Activated CD8-positive, alpha-beta memory T cell treated with anti-CD3 and anti-CD28 coated beads, Interleukin-2, amount 50 U/mL, for 1 hour (primary cell): ENCODE data around the gene TMPRSS7.
"Not testable (repeated sequence)": the region's sequence is repeated elsewhere in the genome, so short reads cannot be mapped to it uniquely, and the experiment has no call there.

Source experiments
- DNase-seq: peaks from one replicate; pipeline ENCODE4 v3.0.0-alpha.2; 2020; ENCODE audit errors: extremely low read depth

TMPRSS7 gene

DNA sequence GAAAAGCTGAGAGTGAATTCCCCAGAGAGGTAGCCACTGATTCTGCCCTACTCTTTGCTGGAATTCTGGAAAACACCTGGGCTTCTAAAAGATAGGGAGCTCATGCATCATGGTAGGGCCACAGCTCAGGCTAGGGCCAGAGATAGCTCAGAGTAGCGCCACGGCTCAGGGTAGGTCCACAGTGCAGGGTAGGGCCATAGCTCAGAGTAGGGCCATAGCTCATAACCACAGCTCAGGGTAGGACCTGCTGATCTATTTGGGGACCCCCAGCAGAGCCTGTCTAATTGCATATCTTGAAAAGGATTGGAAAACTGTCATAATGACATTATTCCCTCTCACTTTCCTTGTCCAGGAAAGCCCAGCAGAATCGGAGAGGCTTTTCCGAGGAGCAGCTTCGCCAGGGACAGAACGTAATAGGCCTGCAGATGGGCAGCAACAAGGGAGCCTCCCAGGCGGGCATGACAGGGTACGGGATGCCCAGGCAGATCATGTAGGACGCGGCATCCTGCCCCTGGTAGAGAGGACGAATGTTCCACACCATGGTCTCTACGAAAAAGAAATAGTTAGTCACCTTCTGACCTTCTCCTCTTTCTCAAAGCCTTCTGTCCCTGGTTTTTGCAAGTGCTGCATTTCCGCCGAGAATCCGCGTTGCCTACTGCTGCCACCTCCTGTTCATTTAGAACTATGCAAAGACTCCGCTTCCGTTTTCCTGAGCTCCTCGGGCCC, 21.3 kb upstream of the TMPRSS7 start:
- DNase-seq: peak; percentile 17

DNA sequence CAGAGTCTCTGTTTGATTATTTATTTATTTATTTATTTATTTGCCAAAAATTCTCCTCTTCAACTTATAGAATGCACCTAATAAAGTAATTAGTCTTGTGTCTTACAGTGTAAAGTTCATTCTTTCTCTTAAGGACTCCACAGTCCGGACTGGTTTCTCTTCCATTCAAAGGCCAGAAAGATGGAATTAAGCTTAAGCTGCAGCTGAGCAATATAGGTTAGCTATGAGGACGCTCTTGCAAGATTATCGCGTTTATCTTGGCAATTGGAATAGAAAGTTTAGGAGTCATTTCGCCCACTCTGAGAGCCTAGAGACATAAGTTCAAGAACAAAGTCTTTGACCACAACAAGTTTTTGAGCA, 20.8 kb upstream of the TMPRSS7 start:
- no peak for DNase-seq

DNA sequence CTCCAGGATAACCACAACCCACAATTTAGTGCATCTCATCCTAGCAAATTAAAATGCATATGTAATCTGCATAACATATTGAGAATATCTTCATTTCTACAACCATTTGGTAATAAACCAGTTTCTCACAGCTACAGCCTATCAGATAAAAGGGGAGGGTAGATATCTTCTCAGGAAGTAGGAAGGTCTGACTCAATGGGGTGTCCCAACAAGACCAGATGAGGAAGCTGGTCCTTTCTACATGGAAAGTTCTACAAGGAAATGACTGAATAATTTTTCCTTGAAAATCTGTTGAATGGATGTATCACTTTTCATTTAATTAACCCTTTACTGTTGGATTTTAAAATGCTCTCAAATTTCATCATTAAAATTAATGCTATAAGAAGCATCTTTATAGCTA, 17.4 kb upstream of the TMPRSS7 start:
- DNase-seq: no peak

DNA sequence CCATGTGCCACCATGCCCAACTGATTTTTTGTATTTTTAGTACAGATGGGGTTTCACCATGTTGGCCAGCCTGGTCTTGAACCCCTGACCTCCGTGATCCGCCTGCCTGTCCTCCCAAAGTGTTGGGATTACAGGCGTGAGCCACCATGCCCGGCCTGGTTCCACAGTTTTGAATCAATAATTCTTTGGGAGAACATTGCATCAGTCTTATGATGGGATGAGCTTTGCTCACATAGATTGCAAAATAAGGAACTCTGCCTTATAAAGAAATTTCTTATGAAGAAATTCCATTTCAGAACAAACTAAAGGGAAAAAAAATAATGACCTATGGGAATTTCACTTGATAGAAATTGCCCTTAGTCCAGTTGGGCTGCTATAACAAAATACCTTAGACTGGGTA, 15.8 kb upstream of the TMPRSS7 start:
- no peak for DNase-seq

DNA sequence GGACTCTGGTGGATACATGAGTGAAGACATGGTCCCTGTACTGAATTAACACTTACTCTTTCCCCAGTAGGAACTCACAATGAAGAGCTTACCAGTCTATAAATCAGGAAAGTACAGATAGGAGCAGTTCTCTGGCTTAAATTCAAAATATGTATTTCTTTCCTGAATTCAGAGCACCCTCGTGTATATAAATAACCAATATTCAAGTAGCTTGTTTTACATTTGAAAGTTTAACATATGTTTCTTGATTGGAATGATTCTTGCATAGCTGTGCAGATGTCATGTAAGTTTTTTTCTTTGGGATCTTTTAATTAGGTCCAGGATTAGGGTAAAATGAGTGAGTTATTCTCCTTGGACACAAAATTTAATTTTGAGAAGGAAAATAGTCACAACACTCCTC, 14.8 kb upstream of the TMPRSS7 start:
- no peak for DNase-seq

DNA sequence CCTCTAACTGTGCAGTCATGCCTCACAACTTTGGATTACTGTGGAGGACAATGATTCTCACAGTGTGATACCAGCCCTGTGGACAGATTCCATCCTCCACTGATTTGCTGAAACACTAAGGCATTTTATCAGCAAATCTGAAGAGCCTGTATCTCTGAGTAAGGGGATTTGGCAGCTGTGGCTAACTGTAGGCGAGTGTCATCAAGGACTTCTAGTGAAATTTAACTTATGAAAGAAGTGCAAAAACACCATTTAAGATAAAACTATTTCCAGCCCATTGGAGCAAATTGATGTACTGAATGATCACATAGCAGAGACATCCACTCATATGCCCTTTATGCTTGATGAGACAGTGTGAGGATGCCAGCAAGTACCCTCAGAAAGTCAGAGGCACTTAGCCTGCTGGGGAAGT, 13.9 kb upstream of the TMPRSS7 start:
- DNase-seq: no peak

DNA sequence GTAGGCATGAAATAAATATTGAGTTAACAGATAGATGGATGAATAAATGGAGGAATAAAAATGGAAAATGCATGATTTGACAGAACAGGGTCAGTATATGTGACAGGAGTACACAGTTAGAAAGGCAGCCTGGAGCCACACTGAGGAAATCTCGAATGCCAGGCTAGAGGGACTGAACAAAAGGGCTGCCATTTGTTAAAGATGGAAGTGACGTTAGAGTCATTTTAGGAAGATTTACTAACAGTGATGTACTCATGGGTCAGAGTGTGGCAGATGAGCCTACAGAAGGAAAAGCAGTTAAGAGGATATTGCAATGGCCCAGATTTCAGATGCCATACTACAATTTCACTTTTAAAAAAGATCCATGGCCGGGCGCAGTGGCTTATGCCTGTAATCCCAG, 7.4 kb upstream of the TMPRSS7 start:
- DNase-seq: no peak

DNA sequence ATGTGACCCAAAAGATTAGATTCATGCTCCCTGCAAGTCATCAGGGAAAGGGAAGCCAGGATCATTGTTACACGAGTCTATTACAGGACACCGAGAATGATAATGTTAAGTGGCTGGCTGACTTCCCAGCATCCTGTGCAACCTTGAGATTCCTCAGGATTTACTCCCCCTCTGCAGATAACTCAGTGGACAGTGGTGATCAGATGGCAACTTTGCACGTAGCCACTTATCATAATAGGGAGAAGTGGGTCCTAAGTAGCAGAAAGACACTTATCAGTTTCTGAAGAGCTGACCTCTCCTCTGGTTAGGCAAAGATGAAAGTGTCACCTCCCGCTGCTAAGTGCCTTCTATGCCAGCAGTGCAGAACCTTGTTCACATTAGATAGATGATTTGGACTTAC, 6.7 kb upstream of the TMPRSS7 start:
- no peak for DNase-seq

DNA sequence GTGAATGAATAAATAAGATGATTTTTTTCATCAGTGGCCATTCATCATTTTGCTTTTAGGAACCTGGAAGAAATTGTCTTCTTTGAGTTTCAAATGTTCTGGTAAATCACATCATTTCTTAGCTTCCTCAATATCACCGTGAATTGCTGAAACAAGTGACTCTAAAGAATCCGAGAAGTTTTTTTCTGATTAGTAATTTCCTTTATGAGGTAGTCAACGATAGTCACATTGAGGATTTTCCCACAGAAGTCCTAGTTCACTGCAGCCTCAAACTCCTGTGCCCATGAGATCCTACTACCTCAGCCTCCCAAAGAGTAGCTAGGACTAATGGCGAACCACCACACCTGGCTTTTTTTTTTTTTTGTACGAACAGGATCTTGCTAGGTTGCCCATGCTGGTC, 3.6 kb upstream of the TMPRSS7 start:
- DNase-seq: no peak

DNA sequence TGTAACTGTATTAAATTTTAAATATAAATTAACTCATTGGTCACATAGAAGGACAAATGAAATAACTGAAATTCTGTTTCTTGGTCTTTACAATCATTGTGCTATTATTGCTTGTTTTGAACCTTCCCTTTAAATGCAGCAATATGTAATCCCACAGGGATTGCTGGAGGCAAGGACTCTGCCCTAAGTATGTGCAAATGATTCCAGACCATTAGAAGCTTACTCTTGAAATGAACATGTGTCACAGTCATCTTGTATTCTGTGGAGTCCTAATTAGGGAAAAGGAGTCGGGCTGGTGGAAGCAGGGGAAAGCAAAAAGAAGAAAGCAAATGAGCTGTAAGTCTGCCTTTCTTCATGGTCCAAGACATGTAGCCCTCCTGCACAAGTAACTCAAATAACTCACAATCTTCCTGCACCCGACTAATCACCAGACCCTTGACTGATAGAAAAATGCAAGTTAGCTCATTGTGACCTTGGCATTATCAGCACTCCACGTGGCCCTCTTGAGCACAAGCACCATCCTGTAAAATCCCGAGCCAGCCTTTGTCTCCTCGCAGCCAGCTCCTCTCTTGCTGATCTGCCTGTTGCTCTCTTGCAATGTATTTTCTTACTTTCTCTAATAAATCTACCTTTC, 2.3 kb upstream of the TMPRSS7 start:
- no peak for DNase-seq

DNA sequence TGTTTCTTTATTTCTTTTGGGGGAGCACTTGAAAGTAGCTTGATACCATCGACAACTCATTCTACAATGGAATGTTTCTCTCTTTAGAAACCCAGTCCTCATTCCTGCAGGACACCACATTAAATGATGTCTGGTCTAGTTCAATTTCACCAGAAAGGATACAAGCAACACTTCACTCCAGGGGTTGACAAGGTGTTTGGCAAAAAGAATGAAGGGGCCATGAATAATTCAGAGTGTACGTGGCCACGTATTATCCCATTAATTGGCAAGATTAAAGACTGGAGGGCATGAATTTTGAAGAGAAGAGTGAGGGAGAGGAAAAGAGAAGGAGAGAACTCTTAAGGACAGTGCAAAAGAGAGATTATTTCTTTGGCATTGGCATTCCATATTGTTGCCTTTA, 705 bp downstream of the TMPRSS7 start:
- DNase-seq: no peak

DNA sequence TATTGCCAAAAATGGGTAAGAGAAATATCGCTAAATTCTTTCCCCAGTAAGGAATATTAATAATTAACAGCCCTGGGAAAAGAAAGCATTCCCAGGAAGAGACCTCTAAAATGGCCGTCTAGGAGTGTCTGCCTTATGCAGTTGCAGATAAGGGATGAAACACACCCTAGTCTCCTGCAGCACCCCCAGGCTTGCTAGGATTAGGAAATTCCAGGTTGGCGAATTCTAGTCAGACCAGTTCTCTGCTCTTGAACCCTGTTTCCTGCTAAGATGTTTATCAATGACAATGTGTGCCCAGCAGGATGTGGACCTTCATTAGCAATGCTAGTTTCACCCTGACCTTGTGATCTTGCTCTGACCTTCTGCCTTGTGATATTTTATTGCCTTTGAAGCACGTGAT, 2.7 kb downstream of the TMPRSS7 start:
- DNase-seq: not testable (repeated sequence)

DNA sequence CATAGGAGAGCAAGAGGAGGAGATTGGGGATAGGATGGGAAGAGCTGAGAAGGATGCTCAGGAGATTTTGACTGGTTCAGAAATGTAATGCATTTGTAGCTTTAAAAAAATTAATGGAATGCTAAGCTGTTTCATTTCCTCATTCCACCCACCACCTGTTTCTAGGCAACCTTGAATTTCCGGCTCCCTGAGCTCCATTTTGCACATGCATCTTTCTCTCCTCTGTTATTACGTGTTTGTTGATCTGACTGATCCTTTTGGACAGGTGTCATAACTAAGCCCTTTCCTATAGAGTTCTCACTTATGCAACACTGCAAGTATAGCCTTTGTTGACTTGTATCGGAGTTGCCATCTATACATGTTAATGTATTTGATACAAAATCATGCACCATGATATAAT, 4.3 kb downstream of the TMPRSS7 start:
- DNase-seq: no peak

DNA sequence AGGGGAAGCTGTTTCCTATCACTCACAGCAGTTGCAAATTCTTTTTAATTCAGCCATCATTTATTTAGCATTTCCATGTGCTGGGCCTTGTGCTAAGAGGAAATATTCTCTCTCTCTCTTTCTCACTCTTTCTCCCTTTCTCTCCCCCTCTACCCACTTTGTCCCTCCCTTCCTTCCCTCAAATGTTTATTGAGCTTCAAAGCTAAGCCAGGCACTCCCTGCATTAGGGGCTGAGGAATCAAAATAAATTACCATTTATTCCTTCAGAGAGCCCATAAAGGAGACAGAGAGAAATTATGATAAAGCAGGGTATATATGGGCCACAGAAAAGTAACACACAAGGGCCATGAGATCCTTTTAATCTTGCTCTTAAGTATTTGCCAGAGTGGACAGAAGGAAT, 6.8 kb downstream of the TMPRSS7 start:
- no peak for DNase-seq

DNA sequence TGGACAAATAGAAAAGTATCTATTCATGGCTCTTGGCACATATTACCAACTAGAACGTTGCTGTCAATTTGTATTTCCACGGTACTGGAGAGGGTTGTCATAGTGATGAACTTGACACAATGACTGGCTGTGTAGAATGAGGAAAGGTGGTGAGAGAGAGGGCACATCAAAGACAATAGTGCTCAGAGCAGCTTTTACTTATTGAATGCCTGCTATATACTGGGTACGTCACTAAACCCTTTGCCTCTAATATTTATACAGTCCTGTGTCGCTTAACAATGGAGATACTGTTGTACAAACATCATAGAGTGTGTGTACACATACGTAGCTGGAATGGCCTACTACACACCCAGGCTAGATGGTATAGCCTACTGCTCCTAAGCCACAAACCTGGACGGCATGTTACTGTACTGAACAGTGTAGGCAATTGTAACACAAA, 8.3 kb downstream of the TMPRSS7 start:
- no peak for DNase-seq

DNA sequence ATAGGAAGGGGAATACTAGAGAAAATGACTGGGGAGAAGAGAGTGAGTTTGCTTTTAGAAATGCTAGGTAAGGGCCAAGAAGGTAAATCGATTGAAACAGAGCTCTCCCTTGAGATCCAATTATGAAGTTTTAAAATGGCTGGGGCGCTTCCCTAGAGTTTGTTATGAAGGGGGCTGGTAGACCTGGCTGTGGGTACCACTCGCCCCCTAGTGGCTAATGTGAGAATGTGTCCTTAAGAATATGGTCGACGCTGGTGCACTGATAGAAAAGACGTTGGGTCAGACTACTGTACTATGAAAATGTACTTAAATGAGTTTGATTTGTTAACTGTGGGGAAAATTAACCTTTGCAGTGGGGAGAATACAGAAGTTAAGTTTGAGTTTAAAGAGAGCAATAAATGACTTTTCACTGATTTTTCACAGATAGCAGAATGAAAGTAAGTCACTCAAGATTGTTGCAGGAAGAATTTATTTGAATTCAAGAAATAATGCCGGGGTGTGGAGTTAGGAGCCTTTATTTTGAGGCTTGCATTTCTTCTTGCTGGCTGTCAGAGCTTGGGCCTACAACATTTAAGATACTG, 9.2 kb downstream of the TMPRSS7 start:
- peak; percentile 25 for DNase-seq

DNA sequence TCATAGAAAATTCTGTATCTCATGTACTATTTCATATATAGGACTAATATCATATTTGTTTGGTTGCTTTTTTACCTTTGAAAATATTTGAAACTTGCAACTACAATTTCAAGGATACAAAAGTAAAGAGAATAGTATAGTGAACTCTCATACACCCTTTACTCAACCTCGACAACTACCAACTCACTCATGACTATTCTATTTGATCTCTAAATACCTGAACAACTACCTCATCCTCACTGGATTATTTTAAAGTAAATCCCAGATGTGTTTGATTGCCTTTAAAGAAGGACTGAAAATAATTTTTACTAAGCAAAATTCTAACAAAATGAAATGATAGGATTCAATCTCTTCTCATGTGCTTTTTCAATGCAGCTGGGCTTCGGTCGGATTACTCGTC, 12.1 kb downstream of the TMPRSS7 start:
- no peak for DNase-seq

DNA sequence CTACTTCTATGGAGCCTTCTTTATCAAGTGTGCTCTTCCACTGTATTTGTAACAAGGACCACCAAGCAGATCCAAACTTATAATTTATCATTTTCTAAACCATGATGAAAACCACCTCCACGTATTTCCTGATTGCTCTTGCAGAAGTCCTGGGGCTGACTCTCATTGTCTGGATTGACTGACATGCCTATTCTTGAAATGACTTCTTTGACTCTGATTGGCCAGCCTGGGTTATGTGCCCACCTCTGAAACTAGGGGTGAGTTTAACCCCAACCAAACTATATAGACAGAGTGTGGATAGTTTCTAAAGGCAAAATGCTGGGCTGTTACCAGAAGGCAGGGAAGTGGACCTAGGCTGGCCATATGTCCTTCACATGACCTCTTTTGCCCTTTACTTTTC, 12.7 kb downstream of the TMPRSS7 start:
- no peak for DNase-seq

DNA sequence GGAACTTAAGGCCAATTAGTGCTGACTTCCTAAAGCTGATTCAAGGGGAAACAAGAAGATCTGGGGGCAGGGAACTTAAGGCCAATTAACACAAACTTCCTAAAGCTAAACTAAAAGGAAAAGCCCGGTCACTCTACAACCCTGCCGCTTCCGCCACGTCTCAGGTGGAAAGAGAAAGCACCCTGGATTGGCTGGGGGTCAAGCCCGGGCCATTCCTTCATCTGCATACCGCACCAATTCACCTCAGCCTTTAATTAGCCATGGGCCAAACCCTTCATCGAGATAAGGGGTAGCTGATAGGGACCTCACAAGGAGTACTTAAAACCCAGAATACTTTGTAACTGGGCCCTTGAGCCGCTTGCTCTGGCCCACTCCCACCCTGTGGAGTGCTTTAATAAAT, 14.4 kb downstream of the TMPRSS7 start:
- no peak for DNase-seq

DNA sequence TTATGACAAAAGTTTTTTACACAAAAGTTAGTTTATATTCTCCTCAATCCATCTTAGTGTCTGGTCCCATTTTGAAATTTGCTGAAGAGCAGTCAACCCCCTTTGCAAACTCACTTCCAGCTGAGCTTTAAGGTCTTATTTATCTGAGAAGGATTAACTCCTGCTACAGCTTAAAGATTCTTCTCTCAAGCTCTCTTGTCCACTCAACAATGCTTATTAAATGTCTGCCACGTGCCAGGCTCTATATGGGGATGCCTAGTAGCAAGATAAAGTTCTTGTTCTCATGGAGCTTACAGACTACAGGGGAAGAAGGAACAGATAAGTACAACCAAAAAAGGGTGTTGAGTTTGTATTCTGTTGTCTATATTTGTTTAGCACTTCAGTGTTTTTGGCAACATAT, 18.7 kb downstream of the TMPRSS7 start:
- no peak for DNase-seq

DNA sequence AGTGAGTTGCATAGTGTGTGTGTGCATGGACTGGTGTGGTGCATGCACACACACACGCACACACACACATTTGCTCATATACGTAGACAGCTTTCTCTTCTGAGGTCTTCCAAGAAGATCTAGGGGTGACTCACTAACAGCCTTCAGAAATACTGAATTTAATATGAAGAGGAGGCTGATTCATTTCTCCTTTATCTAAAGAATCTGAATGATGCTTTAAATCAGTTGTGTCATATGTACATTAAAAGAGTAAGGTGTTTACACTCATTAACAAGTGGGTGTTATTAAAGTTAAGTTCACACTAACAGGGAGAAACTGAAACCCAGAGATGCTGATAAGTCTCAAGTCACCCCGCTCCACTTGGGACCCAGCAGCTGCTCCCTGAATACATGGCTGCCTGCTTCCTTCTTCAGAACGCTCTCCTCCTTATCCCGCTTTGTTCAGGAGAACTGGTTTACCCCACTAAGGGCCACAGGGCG, 22.0 kb downstream of the TMPRSS7 start:
- no peak for DNase-seq

DNA sequence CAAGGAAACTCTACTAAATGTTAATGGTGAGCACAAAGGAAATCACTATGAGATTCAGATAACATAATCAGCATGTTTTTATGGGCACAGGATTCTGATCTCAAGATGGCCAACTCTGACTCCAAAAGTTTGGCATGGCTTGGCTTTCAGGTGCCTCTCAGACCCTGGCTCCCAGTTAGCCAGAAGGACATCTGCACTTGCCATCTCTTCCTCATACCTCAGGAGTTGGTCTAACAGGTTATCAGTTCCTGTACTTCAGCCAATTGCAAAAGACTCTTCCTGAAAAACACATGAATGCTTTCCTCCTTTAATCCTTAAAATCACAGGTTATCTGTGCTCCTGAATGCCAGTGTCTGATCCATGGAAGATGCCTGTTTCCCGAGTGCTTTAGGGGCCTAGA, 25.0 kb downstream of the TMPRSS7 start:
- DNase-seq: no peak

DNA sequence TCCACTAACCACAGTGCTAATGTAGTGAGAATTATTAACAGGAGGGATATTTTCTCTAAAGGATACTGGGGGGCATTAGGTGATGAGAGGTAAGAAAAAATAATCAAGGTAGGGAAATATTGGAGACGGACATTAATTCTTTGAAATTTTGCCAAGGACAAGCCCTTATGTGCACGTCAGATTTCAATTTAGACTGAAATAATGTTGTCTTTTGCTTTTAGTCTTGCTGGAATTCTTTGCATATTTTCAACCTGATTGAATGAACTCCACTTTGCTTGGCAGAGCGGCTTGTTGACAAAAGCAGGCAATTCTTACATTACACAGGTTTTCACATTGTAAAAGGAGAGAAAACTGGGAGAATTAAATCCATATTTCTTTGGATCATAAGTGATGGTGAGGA, 26.6 kb downstream of the TMPRSS7 start:
- no peak for DNase-seq
